A204.1 (cell line): ENCODE results near the gene TCP10L.
A peak's percentile ranks its signal among the peaks of the same experiment; 100 is the strongest.
"Not testable (repeated sequence)": the region's sequence is repeated elsewhere in the genome, so short reads cannot be mapped to it uniquely, and the experiment has no call there.

Experiments used
- FAIRE-seq: peaks from 2 replicates; lab custom pipeline; 2012; peaks lifted over from hg19 to GRCh38; lab: Jason Lieb, UNC

Gene TCP10L

DNA sequence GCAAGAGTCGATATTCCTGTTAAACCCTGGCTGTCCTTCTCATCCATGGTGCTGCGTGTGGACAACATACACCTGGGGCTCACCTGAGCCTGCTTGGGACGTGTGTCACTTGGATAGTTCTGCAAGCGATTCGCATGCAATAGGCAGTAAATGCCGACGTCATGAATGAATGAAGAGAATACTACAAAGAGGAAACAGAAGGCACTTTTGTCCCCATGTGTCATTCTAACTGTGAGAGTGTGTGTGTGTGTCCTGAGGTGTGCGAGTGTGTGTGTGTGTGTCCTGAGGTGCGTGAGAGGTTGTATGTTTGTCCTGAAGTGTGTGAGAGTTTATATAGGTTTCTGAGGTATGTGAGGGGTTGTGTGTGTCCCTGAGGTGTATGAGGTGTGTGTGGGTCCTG lies 647 bp upstream of the TCP10L start:
- FAIRE-seq, result no peak

DNA sequence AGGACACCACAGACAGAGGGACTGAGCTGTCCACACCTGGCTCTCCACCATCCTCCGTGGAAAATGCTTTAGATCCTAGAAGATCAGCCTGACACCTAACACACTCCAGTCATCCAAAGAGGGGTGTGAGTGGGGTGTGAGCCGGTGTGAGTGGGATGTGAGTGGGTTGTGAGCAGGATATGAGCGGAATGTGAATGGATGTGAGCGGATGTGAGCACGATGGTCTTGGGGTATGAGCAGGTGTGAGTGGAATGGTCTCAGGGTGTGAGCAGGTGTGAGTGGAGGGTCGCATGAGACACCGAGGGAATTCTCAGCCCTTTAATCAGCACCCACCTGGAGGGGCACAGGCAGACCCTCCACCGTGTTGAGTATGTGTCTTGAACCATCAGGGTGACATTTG lies 851 bp downstream of the TCP10L start:
- FAIRE-seq, result no peak

DNA sequence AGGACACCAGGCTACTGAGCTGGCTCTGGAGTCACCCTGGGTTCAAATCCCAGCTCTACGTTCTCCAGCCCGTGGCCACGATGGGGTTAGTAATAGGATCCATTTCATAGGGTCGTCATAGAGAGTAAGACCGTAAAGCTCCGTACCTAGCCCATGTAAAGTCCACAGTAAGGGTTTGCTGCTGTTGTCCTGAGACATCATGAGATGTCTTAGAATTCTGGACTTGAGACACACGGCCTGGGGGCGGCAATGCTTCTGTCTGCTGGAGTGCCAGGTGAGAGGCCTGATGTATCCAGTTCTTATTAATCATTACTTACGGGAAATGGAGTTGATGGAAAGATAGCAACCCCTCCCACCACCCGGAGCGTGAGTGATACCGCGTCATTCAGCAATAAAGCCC lies 3.6 kb downstream of the TCP10L start:
- FAIRE-seq, result no peak

DNA sequence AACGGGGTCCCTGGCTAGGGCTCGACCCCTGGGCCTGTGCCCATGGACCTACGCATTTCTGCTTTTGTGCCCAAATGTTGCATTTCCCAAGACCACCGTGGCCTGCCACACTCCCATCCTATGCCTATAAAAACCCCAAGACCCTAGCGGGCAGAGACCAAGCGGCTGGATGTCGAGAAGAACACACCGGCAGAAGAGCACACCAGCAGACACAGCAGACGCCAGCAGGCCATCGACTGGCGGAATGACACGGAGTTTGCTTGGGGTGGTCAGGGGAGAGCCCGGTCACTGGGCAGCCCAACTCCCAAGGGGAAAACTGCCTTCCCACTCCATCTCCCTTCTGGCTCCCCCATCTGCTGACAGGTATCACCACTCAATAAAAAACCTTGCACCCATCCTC lies 4.4 kb downstream of the TCP10L start:
- no peak for FAIRE-seq

DNA sequence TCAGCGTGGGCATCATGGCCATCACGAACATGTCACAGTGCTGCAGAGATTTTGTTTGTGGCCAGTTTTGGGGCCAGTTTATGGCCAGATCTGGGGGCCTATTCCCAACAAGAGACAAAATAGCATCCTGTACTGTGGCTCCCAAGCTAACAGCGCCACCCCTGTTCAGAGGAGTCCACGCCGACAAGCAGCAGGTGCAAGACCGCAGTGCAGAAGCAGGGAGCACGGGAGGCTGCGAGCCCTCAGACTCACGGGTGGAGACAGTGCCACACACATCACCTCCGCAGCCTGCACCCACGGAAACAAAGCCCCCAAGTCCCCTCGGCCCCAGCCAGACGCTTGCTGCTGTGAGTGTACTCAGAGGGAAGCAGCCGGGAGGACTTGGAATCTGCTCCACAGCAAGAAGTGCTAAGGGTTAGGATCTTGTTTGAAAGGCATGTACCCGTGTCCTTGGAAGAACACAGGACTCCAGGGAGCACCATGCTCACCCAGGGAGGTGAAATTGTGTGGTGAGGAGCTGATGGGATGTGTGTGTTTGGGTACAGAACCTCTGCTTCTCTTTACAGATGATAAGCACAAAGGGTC lies 7.1 kb downstream of the TCP10L start:
- no peak for FAIRE-seq

DNA sequence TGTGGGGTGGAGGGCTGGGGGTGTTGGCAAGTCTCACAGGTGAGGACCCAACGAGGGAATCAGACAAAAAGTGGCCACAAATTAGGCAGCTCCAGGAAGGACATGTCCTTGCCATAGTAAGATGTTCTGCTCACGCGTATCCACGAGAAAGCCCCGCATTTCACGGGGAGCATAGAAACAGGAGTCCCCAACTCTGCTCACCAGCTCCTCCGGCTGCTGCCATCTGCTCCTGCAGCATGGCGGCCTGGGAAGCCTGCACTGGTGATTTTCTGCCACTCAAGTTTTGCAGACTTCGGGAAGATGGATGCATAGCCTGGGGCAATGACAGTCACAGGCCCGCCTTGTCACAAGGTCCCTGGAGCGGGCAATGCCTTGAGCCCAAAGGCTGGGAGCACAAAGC lies 9.3 kb downstream of the TCP10L start:
- FAIRE-seq, result no peak

DNA sequence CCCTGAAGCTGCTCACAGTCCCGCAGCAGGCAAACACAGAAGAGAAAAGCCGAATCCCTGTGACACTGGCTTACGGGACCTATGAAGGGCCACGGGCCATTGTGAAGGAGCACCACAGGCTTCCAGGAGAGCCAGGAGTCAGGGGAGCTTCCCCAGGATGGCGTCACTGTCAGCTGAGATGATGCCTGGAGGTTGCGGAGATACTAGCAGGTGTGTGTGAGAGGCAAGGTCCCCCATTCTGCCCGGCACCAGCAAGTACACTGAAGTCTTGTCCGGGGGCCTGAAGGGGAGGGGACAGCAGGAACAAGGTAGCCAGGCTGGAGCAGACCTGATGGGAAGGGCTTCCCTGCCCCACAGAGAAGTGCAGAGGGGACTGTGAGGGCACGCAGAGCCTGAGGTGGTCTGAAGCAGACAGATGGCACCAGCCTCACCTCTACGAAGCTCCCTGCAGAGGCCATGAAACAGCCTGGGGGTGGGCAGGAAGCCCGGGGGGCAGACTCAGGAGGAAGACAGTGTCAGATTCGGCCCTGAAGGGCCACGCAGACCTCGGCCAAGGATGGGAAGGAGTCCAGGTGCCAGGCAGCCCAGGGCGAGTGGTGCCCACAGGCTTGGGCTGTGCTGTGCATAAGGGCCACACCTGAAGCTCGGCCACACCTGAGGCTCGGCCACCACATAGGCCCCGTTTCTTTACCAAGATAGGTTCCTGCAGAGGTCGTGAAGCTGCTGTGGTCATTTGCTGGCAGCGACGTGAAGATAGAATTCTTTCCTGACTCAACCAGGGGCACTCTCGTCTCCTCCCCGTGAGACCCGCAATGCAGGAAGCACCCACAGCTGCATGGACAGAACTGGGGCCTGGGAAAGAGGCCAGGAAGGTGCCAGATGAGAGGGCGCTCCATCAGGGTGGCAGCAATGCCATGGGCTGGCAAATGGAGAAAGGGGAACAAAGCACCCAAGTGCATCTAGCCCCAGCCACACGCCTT lies 10.1 kb downstream of the TCP10L start:
- FAIRE-seq, result no peak

DNA sequence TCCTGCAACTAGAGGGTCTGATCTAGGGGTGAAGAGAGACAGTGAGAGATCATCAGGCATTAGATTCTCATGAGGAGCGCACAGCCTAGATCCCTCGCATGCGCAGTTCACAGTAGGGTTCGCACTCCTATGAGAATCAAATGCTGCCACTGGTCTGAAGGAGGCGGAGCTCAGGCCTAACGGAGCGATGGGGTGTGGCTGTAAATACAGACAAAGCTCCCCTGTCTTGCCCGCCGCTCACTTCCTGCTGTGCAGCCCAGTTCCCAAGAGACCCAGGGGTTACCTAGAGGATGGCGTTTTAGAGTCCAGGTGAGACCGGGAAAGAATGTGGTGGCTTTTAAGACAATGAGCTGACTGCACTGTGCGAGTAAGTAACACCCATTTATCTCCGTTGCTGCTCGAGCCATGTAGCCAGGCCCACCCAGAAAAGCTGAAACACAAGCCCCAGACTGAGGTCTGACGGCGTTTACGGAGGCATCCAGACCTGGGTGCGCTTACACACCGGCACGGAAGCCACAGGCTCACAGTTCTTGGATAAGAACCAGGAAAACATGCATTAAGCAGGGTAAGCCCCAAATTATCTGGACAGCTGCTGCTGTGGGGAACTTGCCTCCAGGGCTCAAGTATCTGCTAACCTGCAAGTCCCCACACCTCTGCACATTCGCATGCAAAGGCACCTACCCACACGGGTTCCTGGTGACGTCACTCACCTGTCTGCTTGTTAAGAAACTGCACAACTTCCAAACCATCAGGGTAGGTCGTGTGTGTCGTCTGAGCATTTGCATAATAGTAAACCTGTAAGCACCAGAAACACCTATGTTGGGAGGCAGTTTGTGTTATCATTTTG lies 12.5 kb downstream of the TCP10L start:
- no peak for FAIRE-seq

DNA sequence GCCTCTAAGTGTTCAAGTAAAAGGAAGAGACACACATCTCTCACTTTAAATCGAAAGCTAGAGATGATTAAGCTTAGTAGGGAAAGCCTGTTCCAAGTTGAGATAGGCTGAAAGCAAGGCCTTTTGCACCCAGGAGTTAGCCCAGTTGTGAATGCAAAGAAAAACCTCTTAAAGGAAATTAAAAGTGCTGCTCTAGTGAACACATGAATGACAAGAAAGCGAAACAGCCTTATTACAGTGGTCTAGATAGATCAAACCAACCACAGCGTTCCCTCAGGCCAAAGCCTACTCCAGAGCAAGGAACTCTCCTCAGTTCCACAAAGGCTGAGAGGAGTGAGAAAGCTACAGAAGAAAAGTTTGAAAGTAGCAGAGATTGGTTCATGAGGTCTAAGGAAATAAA lies 14.9 kb downstream of the TCP10L start:
- no peak for FAIRE-seq

DNA sequence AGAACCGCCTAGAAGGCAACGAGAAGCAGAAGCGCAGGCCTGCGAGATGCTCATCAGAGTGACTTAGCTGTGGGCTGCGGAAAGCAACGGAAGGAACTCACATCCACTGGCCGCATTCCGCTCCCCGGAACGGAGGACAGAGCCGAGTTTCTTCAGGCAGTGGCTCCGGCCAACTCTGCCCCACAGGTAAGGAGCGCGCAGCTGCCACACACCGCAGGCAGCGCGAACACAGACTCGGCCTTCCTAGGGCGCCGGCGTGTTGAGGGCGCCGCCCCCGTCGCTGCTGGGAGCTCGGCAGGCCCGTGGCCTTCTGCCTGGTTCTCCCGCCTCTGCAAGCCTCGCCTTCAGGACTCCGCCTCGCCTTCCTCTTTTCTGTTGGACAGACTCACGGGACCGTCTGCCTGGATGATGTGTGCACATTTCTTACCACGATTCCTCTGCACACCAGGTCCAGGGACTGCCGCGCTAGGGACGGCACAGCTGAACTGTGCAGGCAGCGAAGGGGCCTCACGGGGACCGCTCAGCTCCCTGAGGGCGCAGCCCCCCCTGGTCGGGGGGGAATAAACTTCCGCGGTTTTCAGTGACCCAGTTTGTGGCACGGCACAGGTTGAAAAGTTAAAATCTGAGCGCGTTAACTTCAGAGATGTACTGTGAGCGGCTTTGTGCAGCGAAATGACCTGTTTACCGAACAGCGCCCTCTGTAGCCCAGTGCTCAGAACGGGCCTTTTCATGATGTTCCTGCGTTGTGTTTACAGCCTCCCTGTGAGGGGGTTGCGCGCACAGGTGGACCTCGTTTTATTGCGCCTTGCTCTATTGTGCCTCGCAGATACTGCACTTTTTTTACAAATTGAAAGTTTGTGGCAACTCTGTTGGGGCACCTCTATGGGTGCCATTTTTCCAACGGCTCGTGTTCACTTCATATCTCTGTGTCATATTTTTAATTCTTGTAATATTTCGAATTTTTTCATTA lies 15.8 kb downstream of the TCP10L start:
- no peak for FAIRE-seq

DNA sequence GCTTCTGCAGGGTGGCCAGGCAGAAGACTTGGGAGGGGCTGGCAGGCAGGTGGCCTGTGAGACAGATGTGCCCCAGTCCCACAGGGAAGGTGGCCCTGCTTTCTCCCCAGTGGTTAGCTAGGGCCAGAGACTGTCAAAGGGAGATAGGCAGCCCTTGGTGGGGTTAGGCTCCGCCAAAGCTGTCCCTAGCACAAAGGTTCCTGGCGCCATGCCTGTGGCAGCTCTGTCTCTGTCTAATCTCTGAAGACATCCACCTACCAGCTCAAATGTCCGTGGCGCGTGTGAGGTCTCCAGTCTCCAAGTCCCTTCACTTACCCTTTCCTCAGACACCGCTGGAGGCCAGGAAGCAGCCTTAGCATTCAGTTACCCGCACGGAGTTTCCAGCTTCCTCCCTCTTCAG lies 17.7 kb downstream of the TCP10L start:
- FAIRE-seq, result no peak

DNA sequence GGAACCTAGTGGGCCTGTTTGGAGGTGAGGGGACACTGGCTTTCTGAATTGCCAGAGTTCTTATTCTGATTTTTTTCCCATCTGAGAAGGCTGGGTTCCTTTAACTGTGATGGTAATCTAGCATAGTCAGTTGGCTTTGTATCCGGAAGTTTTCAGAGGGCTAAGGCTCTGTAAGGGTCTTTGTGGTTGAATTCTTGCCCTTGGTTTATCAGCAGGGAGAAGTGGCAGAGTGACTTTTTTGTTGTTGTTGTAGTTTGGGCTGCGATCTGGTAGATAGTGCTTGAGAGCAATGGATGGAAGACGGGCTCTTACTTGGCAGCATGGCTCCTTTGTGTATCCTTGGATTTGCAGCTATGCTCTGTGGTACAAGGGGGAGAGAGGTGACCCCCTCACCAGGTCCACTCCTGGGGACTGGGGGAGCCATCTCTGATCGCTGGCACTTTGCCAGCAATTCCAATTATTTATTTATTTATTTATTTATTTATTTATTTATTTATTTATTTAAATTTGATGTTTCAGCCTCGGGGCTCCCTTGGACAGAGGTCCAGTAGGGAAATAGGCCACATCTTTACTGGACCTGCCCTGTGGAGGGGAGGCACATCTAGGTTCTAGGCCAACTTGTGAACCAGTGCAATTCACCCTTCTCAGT lies 18.5 kb downstream of the TCP10L start:
- no peak for FAIRE-seq

DNA sequence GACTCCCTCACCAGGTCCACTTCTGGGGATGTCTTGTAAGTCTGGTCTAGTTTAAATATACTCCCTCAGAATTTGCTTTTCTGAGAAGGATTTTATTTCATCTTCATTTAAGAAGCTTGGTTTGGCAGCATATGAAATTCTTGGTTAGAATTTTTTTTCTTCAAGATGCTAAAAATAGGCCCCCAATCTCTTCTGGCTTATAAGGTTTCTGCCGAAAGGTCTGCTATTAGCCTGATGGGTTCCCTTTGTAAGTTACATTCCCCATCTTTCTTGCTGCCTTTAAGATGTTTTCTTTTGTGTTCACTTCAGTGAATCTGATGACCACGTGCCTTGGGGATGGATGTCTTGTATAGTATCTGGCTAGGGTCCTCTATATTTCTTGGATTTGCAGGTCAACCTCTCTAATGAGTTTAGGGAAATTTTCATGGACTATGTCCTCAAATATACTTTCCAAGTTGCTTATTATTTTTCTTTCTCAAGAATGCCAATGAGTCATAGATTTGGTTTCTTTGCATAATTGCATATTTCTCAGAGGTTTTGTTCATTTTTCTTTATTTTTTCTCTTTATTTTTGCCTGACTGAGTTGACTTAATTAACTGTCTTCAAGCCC lies 19.4 kb downstream of the TCP10L start:
- no peak for FAIRE-seq

DNA sequence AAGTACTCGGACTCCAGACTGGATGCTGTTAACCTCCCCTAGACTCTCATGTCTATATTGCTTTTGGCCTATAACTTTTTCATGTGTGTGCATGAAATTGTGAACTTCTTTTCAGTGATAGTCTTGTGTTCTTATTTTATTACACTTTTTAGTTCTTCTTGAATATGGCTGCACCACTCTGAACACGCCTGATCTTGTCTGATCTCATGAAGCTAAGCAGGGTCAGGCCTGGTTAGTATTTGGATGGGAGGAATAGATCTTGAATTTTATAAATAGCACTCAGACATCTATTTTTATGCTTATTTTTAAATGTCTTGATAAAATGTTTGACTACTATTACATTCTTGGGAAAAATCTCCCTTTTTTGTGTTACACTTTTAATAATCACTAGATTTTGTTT lies 22.4 kb downstream of the TCP10L start:
- no peak for FAIRE-seq

DNA sequence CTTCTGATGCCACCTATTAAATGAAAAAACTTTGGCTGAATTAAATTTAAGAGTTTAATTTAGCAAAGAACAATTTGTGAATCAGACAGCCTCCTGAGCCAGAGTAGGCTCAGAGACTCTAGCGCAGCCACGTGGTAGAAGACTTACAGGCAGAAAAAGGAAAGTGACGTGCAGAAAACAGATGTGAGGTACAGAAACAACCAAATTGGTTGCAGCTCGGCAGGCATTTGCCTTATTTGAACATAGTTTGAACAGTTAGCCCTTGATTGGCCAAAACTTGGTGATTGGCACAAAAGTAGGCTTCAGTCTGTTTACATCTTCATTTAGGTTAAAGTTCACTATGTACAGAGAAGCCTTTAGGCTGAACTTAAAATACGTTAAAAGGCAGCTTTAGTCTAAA lies 22.9 kb downstream of the TCP10L start:
- FAIRE-seq, result no peak

DNA sequence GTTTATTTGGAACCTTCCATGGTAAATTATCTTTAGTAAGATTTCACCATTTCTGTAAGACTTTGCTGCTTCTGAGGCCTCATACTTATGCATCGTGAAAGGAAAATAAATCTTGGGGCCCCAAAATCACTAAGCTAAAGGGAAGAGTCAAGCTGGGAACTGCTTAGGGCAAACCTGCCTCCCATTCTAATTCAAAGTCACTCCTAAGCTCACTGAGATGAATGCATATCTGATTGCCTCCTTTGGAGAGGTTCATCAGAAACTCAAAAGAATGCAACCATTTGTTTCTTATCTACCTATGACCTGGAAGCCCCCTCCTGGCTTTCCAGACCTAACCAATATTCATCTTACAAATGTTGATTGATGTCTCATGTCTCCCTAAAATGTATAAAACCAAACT lies 23.8 kb downstream of the TCP10L start:
- FAIRE-seq, result not testable (repeated sequence)

DNA sequence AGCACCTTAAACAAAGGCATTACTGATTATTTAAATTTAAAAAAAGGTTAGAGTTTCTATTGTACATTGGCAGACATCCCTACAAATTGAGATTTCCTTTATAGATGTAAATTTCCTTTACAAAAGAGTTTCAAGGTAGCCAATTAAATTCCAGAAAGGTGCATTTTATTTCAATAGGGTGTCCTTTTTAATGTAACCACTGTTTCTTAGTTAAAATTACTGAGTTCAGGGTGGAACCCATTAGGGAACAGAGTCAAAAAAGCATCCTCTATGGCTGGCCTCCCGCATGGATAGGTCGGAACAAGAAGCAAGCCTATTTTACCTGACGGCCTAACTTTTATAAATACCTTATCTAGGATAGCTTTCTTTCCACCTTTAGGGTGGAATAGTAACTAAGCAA lies 24.4 kb downstream of the TCP10L start:
- no peak for FAIRE-seq

DNA sequence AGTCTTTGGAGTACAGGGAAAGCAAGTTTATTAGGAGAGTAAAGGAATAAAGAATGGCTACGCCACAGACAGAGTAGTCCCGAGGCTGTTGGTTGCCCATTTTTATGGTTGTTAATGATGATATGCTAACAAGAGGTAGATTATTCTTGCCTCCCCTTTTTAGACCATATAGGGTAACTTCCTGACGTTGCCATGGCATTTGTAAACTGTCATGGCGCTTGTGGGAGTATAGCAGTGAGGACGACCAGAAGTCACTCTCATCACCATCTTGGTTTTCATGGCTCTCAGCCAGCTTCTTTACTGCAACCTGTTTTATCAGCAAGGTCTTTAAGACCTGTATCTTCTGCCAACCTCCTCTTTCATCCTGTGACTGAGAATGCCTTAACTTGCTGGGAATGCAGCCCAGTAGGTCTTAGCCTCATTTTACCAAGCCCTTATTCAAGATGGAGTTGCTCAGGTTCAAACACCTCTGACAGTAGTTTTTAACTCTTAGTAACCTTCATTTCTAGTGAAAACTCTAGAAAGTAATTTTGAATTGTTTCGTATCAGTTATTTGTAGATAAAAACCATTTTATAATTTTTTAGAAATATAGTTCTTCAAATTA lies 26.2 kb downstream of the TCP10L start:
- FAIRE-seq, result peak; percentile 94

DNA sequence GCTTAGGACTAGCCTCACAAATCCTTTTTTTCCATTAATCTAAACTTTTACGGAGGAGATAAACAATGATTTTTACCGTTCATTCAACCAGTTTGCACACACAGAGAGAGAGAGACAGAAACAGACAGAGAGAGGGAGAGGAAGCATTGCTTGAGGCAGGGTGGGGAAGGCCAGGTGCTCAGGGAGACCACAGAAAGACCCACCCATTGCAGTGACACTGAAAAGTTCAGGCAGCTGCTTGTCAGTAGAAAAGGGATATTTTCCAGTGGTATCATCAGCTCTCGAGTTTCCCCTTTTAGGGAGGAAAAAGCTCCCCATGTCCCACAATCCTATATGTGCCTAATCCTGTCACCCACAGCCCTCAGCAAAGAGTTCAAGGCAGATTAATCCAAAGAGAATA lies 27.2 kb downstream of the TCP10L start:
- no peak for FAIRE-seq
